Measurements from ENCODE around the gene KCNQ1. TPM values are rescaled to one million over a fixed set of nuclear protein-coding genes. Genes with fewer than 3 reads are reported as not detected.

Gene KCNQ1
- total and polyA plus RNA-seq, 2 experiments from 2014 or later = 0.45 to 0.87 TPM

DNA sequence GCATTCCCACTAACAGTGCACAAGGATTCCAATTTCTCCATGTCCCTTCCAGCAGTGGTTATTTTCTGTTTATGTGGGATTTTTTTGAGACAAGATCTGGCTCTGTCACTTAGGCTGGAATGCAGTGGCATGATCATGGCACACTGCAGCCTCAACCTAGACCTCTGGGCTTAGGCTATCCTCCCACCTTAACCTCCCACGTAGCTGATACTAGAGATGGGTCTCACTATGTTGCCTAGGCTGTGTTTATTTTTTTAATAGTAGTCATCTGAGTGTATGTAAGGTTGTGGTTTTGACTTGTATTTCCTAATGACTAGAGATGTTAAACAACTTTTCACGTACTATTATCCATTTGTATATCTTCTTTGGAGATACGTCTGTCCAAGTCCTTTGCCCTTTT lies 180.4 kb downstream of the KCNQ1 start:
- peaks cover 10% of the 10 kb centered on the region; the same call in 2 of the 3 replicates for H3K36me3 Mint-ChIP-seq (ENCODE audit: low read depth)

DNA sequence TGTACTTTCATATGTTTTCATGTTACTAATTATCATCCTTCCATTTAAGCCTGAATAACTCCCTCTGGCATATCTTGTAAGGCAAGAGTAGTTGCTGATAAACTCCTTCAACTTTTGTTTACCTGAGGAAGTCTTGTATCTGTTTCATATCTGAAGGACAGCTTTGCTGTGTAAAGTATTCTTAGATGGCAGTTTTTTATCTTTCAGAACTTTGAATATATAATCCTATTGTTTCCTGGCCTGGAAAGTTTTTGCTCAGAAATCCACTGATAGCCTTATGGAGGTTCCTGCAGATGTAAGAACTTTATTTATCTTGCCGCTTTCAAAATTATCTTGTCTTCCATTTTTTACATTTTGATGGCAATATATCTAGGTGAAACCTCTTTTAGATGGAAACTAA lies 185.9 kb downstream of the KCNQ1 start:
- H3K4me3 Mint-ChIP-seq = no peak overlapping the region
- no peaks in the 10 kb centered on the region for H3F3A ChIP-seq (replicated peaks; ENCODE audit: low read depth)
- no peaks in the 10 kb centered on the region for H3K79me2 ChIP-seq (replicated peaks; ENCODE audit: insufficient read depth)
- peaks cover 47% of the 10 kb centered on the region for H3K36me3 Mint-ChIP-seq (ENCODE audit: low read depth)
- no peak overlapping the region for H3K27ac ChIP-seq (ENCODE audit: low read depth)
- no peaks in the 10 kb centered on the region for H3K9me2 ChIP-seq (ENCODE audit: insufficient read depth)
- H3K27ac Mint-ChIP-seq = no peak overlapping the region
- H3K27me3 Mint-ChIP-seq (ENCODE audit: insufficient read depth, low read depth, poor library complexity) = peaks cover 72% of the 10 kb centered on the region
- ATAC-seq = no peak
- no peaks in the 10 kb centered on the region for H4K20me1 ChIP-seq (replicated peaks; ENCODE audit: insufficient read depth)
- no peak for DNase-seq (ENCODE audit: low spot score)
- peaks cover 24% of the 10 kb centered on the region for H3K36me3 ChIP-seq (ENCODE audit: insufficient read depth)
- no peak overlapping the region for H3K4me3 ChIP-seq
- no peak overlapping the region for H3K4me2 ChIP-seq
- H3K4me1 Mint-ChIP-seq = no peaks in the 10 kb centered on the region
- H3K4me1 ChIP-seq (ENCODE audit: insufficient read depth) = no peaks in the 10 kb centered on the region
- peaks cover 98% of the 10 kb centered on the region for H3K9me3 Mint-ChIP-seq
- H2AFZ ChIP-seq = no peak overlapping the region
- TF ChIP-seq STAT1 (IDR thresholded peaks at IDR 0.05; ENCODE audit: unreplicated experiment) = no peak
- TF ChIP-seq NANOG (IDR thresholded peaks at IDR 0.05; ENCODE audit: borderline replicate concordance) = no peak
- no peak for TF ChIP-seq EZH2phosphoT487 (IDR thresholded peaks at IDR 0.05; ENCODE audit: unreplicated experiment)
- TF ChIP-seq CREB1 (CRISPR knock-in tag; IDR thresholded peaks at IDR 0.05; ENCODE audit: low read depth) = no peak
- peaks cover 100% of the 10 kb centered on the region for H3K27me3 ChIP-seq (ENCODE audit: insufficient read depth)

More for the DNA sequence above, 180.4 kb downstream of the KCNQ1 start:
- Histone ChIP-seq H3K36me3 (ENCODE audit: insufficient read depth) (no peaks in the 10 kb centered on the region), H3K4me2 (no peak overlapping the region), H3K79me2 (replicated peaks; ENCODE audit: insufficient read depth) (no peaks in the 10 kb centered on the region), H3K9me2 (ENCODE audit: insufficient read depth) (0 out of 2 replicates have a peak, but pooled peaks cover 6% of the 10 kb centered on the region), H4K20me1 (replicated peaks; ENCODE audit: insufficient read depth) (no peaks in the 10 kb centered on the region), H2AFZ (no peak overlapping the region), H3F3A (replicated peaks; ENCODE audit: low read depth) (no peaks in the 10 kb centered on the region), H3K4me3 (no peak overlapping the region), H3K27me3 (ENCODE audit: insufficient read depth) (peaks cover 100% of the 10 kb centered on the region), H3K27ac (ENCODE audit: low read depth) (no peak overlapping the region), H3K4me1 (ENCODE audit: insufficient read depth) (no peaks in the 10 kb centered on the region)
- Mint-ChIP-seq H3K27ac (no peak overlapping the region), H3K27me3 (ENCODE audit: insufficient read depth, low read depth, poor library complexity) (peaks cover 92% of the 10 kb centered on the region), H3K4me1 (no peaks in the 10 kb centered on the region), H3K4me3 (no peak overlapping the region), H3K9me3 (peaks cover 96% of the 10 kb centered on the region)
- DNase-seq (ENCODE audit: low spot score) (no peak), ATAC-seq (no peak)
- TF ChIP-seq JUNB (IDR thresholded peaks at IDR 0.05; ENCODE audit: unreplicated experiment) (no peak), NANOG (IDR thresholded peaks at IDR 0.05; ENCODE audit: borderline replicate concordance) (no peak), POLR2AphosphoS5 (IDR thresholded peaks at IDR 0.05; ENCODE audit: low read depth) (no peak), ZNF331 (CRISPR knock-in tag; IDR thresholded peaks at IDR 0.05; ENCODE audit: low read depth) (no peak), CREB1 (CRISPR knock-in tag; IDR thresholded peaks at IDR 0.05; ENCODE audit: low read depth) (no peak), STAT1 (IDR thresholded peaks at IDR 0.05; ENCODE audit: unreplicated experiment) (no peak), EZH2 (IDR thresholded peaks at IDR 0.05; ENCODE audit: low read depth, unreplicated experiment) (no peak)
- TF ChIP-seq, protein P1, sequence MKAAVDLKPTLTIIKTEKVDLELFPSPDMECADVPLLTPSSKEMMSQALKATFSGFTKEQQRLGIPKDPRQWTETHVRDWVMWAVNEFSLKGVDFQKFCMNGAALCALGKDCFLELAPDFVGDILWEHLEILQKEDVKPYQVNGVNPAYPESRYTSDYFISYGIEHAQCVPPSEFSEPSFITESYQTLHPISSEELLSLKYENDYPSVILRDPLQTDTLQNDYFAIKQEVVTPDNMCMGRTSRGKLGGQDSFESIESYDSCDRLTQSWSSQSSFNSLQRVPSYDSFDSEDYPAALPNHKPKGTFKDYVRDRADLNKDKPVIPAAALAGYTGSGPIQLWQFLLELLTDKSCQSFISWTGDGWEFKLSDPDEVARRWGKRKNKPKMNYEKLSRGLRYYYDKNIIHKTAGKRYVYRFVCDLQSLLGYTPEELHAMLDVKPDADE (IDR thresholded peaks at IDR 0.05) = no peak

DNA sequence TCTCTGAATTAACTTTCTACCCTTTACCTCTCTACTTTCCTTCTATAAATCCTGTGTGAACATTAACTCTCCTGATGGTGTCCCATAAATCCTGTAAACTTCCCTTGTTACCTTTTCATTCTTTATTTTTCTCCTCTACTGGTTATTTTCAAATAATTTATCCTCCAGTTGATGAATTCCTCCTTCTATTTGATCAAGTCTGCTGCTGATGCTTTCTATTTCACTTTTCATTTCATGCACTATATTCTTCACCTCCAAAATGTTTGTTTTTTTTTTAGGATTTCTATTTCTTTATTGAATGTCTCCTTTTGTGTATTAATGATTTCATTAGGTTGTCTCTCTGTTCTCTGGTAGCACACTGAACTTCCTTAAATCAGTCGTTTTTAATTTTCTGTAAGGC lies 186.4 kb downstream of the KCNQ1 start:
- peaks cover 51% of the 10 kb centered on the region for H3K36me3 Mint-ChIP-seq (ENCODE audit: low read depth)
- no peak for TF ChIP-seq NANOG (IDR thresholded peaks at IDR 0.05; ENCODE audit: borderline replicate concordance)
- TF ChIP-seq, protein P2, sequence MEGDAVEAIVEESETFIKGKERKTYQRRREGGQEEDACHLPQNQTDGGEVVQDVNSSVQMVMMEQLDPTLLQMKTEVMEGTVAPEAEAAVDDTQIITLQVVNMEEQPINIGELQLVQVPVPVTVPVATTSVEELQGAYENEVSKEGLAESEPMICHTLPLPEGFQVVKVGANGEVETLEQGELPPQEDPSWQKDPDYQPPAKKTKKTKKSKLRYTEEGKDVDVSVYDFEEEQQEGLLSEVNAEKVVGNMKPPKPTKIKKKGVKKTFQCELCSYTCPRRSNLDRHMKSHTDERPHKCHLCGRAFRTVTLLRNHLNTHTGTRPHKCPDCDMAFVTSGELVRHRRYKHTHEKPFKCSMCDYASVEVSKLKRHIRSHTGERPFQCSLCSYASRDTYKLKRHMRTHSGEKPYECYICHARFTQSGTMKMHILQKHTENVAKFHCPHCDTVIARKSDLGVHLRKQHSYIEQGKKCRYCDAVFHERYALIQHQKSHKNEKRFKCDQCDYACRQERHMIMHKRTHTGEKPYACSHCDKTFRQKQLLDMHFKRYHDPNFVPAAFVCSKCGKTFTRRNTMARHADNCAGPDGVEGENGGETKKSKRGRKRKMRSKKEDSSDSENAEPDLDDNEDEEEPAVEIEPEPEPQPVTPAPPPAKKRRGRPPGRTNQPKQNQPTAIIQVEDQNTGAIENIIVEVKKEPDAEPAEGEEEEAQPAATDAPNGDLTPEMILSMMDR (conservative IDR thresholded peaks at IDR 0.05; ENCODE audit: low read depth in 2 of 2) = no peak
- TF ChIP-seq, protein P1 (IDR thresholded peaks at IDR 0.05) = no peak
- no peak for TF ChIP-seq STAT1 (IDR thresholded peaks at IDR 0.05; ENCODE audit: unreplicated experiment)
- TF ChIP-seq CREB1 (CRISPR knock-in tag; IDR thresholded peaks at IDR 0.05; ENCODE audit: low read depth) = no peak
- no peak for TF ChIP-seq ZNF331 (CRISPR knock-in tag; IDR thresholded peaks at IDR 0.05; ENCODE audit: low read depth)
- TF ChIP-seq ZNF114 (CRISPR knock-in tag; IDR thresholded peaks at IDR 0.05) = no peak
- no peak for TF ChIP-seq EZH2phosphoT487 (IDR thresholded peaks at IDR 0.05; ENCODE audit: unreplicated experiment)

More for the DNA sequence above, 186.4 kb downstream of the KCNQ1 start:
- Histone ChIP-seq H3K4me3 (no peak overlapping the region), H3K4me1 (ENCODE audit: insufficient read depth) (no peaks in the 10 kb centered on the region), H3K36me3 (ENCODE audit: insufficient read depth) (peaks cover 24% of the 10 kb centered on the region), H3F3A (replicated peaks; ENCODE audit: low read depth) (no peaks in the 10 kb centered on the region), H3K9me2 (ENCODE audit: insufficient read depth) (no peaks in the 10 kb centered on the region), H4K20me1 (replicated peaks; ENCODE audit: insufficient read depth) (no peaks in the 10 kb centered on the region), H3K79me2 (replicated peaks; ENCODE audit: insufficient read depth) (no peaks in the 10 kb centered on the region), H3K27me3 (ENCODE audit: insufficient read depth) (peaks cover 100% of the 10 kb centered on the region), H3K4me2 (no peak overlapping the region), H3K27ac (ENCODE audit: low read depth) (no peak overlapping the region), H2AFZ (no peak overlapping the region)
- Mint-ChIP-seq H3K27me3 (ENCODE audit: insufficient read depth, low read depth, poor library complexity) (peaks cover 71% of the 10 kb centered on the region), H3K27ac (no peak overlapping the region), H3K4me3 (no peak overlapping the region), H3K4me1 (no peaks in the 10 kb centered on the region), H3K9me3 (peaks cover 98% of the 10 kb centered on the region)
- no peak for DNase-seq (ENCODE audit: low spot score)
- ATAC-seq = no peak

All from GM23338 (cell line).